HL-60 (cell line): ENCODE measurements around the gene TRIM9.

Experiments
- TF ChIP-seq, protein P1 (sequence below): IDR thresholded peaks from 2 replicates; pipeline ENCODE4 v1.6.1; 2012; ENCODE audit warnings: low read depth; ENCODE audit not compliant: insufficient replicate concordance
- TF ChIP-seq, protein P2 (sequence below): IDR thresholded peaks from one replicate; pipeline ENCODE4 v1.5.1; 2011; ENCODE audit warnings: low read length, control low read depth, inconsistent platforms; ENCODE audit not compliant: insufficient read depth

DNA sequence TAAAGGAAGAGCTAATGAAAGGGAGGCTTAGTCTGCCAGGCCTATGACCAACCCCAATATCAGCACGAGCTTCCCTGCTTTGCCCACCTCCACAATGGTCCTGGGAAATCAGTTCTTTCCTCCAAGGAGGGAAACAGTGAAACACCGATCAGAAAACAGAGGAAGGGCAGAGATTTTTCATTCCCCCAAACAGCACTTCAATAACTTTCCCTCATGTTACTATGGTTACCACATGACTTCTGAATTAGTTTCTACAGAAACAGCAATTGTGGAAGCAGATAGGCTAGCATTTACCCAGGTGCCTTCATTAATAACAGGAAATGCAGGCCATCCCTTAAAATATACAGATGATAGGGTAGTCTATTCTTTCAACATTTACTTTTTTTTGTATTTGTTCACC, 35.9 kb downstream of the TRIM9 start:
- TF ChIP-seq, protein P1, sequence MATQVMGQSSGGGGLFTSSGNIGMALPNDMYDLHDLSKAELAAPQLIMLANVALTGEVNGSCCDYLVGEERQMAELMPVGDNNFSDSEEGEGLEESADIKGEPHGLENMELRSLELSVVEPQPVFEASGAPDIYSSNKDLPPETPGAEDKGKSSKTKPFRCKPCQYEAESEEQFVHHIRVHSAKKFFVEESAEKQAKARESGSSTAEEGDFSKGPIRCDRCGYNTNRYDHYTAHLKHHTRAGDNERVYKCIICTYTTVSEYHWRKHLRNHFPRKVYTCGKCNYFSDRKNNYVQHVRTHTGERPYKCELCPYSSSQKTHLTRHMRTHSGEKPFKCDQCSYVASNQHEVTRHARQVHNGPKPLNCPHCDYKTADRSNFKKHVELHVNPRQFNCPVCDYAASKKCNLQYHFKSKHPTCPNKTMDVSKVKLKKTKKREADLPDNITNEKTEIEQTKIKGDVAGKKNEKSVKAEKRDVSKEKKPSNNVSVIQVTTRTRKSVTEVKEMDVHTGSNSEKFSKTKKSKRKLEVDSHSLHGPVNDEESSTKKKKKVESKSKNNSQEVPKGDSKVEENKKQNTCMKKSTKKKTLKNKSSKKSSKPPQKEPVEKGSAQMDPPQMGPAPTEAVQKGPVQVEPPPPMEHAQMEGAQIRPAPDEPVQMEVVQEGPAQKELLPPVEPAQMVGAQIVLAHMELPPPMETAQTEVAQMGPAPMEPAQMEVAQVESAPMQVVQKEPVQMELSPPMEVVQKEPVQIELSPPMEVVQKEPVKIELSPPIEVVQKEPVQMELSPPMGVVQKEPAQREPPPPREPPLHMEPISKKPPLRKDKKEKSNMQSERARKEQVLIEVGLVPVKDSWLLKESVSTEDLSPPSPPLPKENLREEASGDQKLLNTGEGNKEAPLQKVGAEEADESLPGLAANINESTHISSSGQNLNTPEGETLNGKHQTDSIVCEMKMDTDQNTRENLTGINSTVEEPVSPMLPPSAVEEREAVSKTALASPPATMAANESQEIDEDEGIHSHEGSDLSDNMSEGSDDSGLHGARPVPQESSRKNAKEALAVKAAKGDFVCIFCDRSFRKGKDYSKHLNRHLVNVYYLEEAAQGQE = no peak
- TF ChIP-seq, protein P2, sequence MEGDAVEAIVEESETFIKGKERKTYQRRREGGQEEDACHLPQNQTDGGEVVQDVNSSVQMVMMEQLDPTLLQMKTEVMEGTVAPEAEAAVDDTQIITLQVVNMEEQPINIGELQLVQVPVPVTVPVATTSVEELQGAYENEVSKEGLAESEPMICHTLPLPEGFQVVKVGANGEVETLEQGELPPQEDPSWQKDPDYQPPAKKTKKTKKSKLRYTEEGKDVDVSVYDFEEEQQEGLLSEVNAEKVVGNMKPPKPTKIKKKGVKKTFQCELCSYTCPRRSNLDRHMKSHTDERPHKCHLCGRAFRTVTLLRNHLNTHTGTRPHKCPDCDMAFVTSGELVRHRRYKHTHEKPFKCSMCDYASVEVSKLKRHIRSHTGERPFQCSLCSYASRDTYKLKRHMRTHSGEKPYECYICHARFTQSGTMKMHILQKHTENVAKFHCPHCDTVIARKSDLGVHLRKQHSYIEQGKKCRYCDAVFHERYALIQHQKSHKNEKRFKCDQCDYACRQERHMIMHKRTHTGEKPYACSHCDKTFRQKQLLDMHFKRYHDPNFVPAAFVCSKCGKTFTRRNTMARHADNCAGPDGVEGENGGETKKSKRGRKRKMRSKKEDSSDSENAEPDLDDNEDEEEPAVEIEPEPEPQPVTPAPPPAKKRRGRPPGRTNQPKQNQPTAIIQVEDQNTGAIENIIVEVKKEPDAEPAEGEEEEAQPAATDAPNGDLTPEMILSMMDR = no peak
